ENCODE data around the gene MYZAP. TPM values are rescaled to one million over a fixed set of nuclear protein-coding genes. Genes with fewer than 3 reads are reported as not detected.

The MYZAP gene
- total RNA-seq, 1 experiment from 2014 or later: 1.1 TPM

GRCh38 chr15:57604507-57604906 lies 12.8 kb downstream of the MYZAP start:
- Histone ChIP-seq H3K27ac (ENCODE audit: low read length) (no peak overlapping the region), H3K4me1 (ENCODE audit: control insufficient read depth, insufficient read depth, low read length) (no peaks in the 10 kb centered on the region), H3K4me3 (ENCODE audit: low read depth in 2 of 2, low read length in 2 of 2) (no peak overlapping the region), H3K9me3 (ENCODE audit: control insufficient read depth, insufficient read depth, low read depth, low read length) (no peaks in the 10 kb centered on the region), H3K27me3 (ENCODE audit: control insufficient read depth, insufficient read depth, low read length) (peaks cover 5% of the 10 kb centered on the region; the same call in 1 of the 2 replicates), H3K36me3 (ENCODE audit: control insufficient read depth, insufficient read depth, low read length) (no peaks in the 10 kb centered on the region)
- in situ Hi-C loops (cut with HindIII; ENCODE audit: low pct_unique_long_range_greater_than_20kb, low sequenced_read_pairs): no loop called here
- ChIA-PET CTCF (no interaction called here), POLR2A (no interaction called here)
- no TSS peak for BruUV-seq (replicated peaks)
- intact Hi-C loops (cut with micrococcal nuclease; ENCODE audit: unreplicated experiment): no loop called here
- DNase-seq (ENCODE audit: low read depth, low spot score) (no peak), ATAC-seq (no peak)
- TF ChIP-seq CTCF (IDR thresholded peaks at IDR 0.05): no peak
- TF ChIP-seq, protein P1, sequence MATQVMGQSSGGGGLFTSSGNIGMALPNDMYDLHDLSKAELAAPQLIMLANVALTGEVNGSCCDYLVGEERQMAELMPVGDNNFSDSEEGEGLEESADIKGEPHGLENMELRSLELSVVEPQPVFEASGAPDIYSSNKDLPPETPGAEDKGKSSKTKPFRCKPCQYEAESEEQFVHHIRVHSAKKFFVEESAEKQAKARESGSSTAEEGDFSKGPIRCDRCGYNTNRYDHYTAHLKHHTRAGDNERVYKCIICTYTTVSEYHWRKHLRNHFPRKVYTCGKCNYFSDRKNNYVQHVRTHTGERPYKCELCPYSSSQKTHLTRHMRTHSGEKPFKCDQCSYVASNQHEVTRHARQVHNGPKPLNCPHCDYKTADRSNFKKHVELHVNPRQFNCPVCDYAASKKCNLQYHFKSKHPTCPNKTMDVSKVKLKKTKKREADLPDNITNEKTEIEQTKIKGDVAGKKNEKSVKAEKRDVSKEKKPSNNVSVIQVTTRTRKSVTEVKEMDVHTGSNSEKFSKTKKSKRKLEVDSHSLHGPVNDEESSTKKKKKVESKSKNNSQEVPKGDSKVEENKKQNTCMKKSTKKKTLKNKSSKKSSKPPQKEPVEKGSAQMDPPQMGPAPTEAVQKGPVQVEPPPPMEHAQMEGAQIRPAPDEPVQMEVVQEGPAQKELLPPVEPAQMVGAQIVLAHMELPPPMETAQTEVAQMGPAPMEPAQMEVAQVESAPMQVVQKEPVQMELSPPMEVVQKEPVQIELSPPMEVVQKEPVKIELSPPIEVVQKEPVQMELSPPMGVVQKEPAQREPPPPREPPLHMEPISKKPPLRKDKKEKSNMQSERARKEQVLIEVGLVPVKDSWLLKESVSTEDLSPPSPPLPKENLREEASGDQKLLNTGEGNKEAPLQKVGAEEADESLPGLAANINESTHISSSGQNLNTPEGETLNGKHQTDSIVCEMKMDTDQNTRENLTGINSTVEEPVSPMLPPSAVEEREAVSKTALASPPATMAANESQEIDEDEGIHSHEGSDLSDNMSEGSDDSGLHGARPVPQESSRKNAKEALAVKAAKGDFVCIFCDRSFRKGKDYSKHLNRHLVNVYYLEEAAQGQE (IDR thresholded peaks at IDR 0.05; ENCODE audit: insufficient read depth in 1 of 2, low read depth in 2 of 2, low read length in 1 of 2): no peak

GRCh38 chr15:57605491-57605890 lies 13.8 kb downstream of the MYZAP start:
- ChIA-PET POLR2A (no interaction called here), CTCF (no interaction called here)
- Histone ChIP-seq H3K4me3 (ENCODE audit: low read depth in 2 of 2, low read length in 2 of 2) (no peak overlapping the region), H3K4me1 (ENCODE audit: control insufficient read depth, insufficient read depth, low read length) (0 out of 2 replicates have a peak, but pooled peaks cover 5% of the 10 kb centered on the region), H3K27ac (ENCODE audit: low read length) (no peak overlapping the region), H3K27me3 (ENCODE audit: control insufficient read depth, insufficient read depth, low read length) (peaks cover 5% of the 10 kb centered on the region; the same call in 1 of the 2 replicates), H3K9me3 (ENCODE audit: control insufficient read depth, insufficient read depth, low read depth, low read length) (no peaks in the 10 kb centered on the region), H3K36me3 (ENCODE audit: control insufficient read depth, insufficient read depth, low read length) (no peaks in the 10 kb centered on the region)
- TF ChIP-seq TCF7L2 (IDR thresholded peaks at IDR 0.05; ENCODE audit: low read depth, low read length) (no peak), POLR2AphosphoS5 (IDR thresholded peaks at IDR 0.05; ENCODE audit: low read depth, low read length) (no peak), CTCF (IDR thresholded peaks at IDR 0.05) (no peak), SIN3A (IDR thresholded peaks at IDR 0.05; ENCODE audit: borderline replicate concordance, insufficient read depth, low read depth, low read length) (no peak)
- TF ChIP-seq, protein P1 (IDR thresholded peaks at IDR 0.05; ENCODE audit: insufficient read depth in 1 of 2, low read depth in 2 of 2, low read length in 1 of 2): no peak
- ATAC-seq (no peak), DNase-seq (ENCODE audit: low read depth, low spot score) (no peak)
- intact Hi-C loops (cut with micrococcal nuclease; ENCODE audit: unreplicated experiment) (no loop called here), in situ Hi-C loops (cut with HindIII; ENCODE audit: low pct_unique_long_range_greater_than_20kb, low sequenced_read_pairs) (no loop called here)
- no TSS peak for BruUV-seq (replicated peaks)
